GM12878 (cell line): ENCODE results near the gene CENPO. TPM values are rescaled to one million over a fixed set of nuclear protein-coding genes. Genes with fewer than 3 reads are reported as not detected.

Experiments
- CREB1 ChIP-seq: IDR thresholded peaks from 2 replicates; pipeline ENCODE4 v1.6.1; 2012; ENCODE audit warnings: low read depth, mild to moderate bottlenecking, inconsistent platforms
- ESRRA ChIP-seq: IDR thresholded peaks from 2 replicates; pipeline ENCODE4 v1.6.1; 2012; ENCODE audit warnings: mild to moderate bottlenecking, low read length, improper control_type of control experiment
- FOS ChIP-seq: IDR thresholded peaks from 3 replicates; pipeline ENCODE4 v1.6.1; 2011; ENCODE audit warnings: borderline replicate concordance; ENCODE audit not compliant: insufficient read length; ENCODE audit errors: extremely low read depth
- GABPA ChIP-seq: IDR thresholded peaks from 2 replicates; pipeline ENCODE4 v1.6.1; 2014; ENCODE audit warnings: antibody characterized with exemption, low read depth, mild to moderate bottlenecking, inconsistent platforms
- MTA2 ChIP-seq: fragments of 450-650 bp; IDR thresholded peaks from 2 replicates; pipeline ENCODE4 v1.6.1; 2016; ENCODE audit warnings: low read depth, mild to moderate bottlenecking, moderate library complexity
- NBN ChIP-seq: fragments of 450-650 bp; IDR thresholded peaks from 2 replicates; pipeline ENCODE4 v1.6.1; 2016
- SMAD5 ChIP-seq: IDR thresholded peaks from 2 replicates; pipeline ENCODE4 v1.6.1; 2016; ENCODE audit warnings: antibody characterized with exemption, low read depth
- SMC3 ChIP-seq: IDR thresholded peaks from 2 replicates; pipeline ENCODE4 v1.6.1; 2011; ENCODE audit warnings: low read length, improper control_type of control experiment, borderline replicate concordance
- SREBF1 ChIP-seq: IDR thresholded peaks from 2 replicates; pipeline ENCODE4 v1.6.1; 2012; ENCODE audit warnings: mild to moderate bottlenecking, low read length
- SUPT20H ChIP-seq: IDR thresholded peaks from 2 replicates; pipeline ENCODE4 v1.6.1; 2011; ENCODE audit warnings: low read depth, mild to moderate bottlenecking, low read length, moderate library complexity, borderline replicate concordance; ENCODE audit not compliant: control insufficient read depth
- ZNF217 ChIP-seq: fragments of 450-650 bp; IDR thresholded peaks from 2 replicates; pipeline ENCODE4 v1.6.1; 2017; ENCODE audit warnings: antibody characterized with exemption, mild to moderate bottlenecking
- polyA plus RNA-seq, 11 experiments: library from polyadenylated mRNA; depleted of rRNA in 4 of 11; unstranded in 6 of 11; stranded (reverse) in 5 of 11; fragments of >200 nt; fragmentation: Nextera tagmentation in 4 of 11; fragmentation: Illumina TruSeq in 1 of 11; extraction: Ambion mirVana in 4 of 11; extraction: Trizol in 1 of 11; gene quantifications; 1 replicate in 1 of 11; 2 replicates in 10 of 11; pipeline versions ENCODE4 v1.2.1 to v1.2.3, GENCODE V29; 2011 to 2016; ENCODE audit warnings: inconsistent platforms in 2 of 11, missing spikeins in 2 of 11, low read depth in 1 of 11
- total RNA-seq, 4 experiments: library from RNA; depleted of rRNA in 3 of 4; stranded (reverse); fragments of >200 nt in 3 of 4; fragmentation: Illumina TruSeq in 1 of 4; extraction: Trizol in 1 of 4; gene quantifications; 2 replicates each; pipeline versions ENCODE4 v1.2.1 to v1.2.3, GENCODE V29; 2013 to 2021
- TF ChIP-seq, protein P1 (sequence below): fragments of 450-650 bp; formaldehyde crosslinking; IDR thresholded peaks from 2 replicates; pipeline ENCODE4 v1.5.0; 2022; ENCODE audit warnings: mild to moderate bottlenecking, missing genetic modification characterization
- TF ChIP-seq, protein P2 (sequence below): fragments of 450-650 bp; IDR thresholded peaks from 2 replicates; pipeline ENCODE4 v1.6.1; 2017; ENCODE audit warnings: mild to moderate bottlenecking
- TF ChIP-seq, protein P3 (sequence below): fragments of 450-650 bp; IDR thresholded peaks from 2 replicates; pipeline ENCODE4 v1.6.1; 2017; ENCODE audit warnings: mild to moderate bottlenecking, moderate library complexity
- TF ChIP-seq, protein P4 (sequence below): fragments of 450-650 bp; formaldehyde crosslinking; IDR thresholded peaks from 2 replicates; pipeline ENCODE4 v1.4.0; 2022; ENCODE audit warnings: mild to moderate bottlenecking, moderate library complexity
- TF ChIP-seq, protein P5 (sequence below): IDR thresholded peaks from 2 replicates; pipeline ENCODE4 v1.6.1; 2011; ENCODE audit warnings: low read depth, low read length, improper control_type of control experiment, borderline replicate concordance

Gene CENPO
- total and polyA plus RNA-seq, 10 of the 15 experiments (the other 5 are each of a cell fraction or from before 2014, with no cell fraction given), result 18.7 to 37.0 (median 31.4) TPM

DNA sequence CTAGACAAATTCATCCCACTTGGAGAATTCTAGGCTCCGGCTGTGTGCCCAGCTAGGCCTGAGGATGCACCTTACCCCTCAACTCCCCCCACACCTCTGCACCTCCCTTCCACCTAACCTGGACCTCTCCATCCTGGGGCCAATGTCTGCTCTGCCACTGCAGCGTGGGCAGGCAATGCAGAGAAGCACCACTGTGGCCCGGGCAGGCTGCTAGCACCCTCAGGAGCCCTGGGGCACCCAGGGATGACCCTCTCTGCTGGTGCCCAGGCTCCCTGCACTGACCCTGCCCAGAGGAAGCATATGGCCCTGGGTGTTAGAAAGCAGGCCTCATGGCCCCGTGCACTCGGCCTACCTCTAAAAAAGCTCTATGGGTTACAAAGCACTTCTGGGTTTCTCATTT, 77.2 kb downstream of the CENPO start (continued):
- TF ChIP-seq ZNF217, result no peak
- TF ChIP-seq, protein P1, sequence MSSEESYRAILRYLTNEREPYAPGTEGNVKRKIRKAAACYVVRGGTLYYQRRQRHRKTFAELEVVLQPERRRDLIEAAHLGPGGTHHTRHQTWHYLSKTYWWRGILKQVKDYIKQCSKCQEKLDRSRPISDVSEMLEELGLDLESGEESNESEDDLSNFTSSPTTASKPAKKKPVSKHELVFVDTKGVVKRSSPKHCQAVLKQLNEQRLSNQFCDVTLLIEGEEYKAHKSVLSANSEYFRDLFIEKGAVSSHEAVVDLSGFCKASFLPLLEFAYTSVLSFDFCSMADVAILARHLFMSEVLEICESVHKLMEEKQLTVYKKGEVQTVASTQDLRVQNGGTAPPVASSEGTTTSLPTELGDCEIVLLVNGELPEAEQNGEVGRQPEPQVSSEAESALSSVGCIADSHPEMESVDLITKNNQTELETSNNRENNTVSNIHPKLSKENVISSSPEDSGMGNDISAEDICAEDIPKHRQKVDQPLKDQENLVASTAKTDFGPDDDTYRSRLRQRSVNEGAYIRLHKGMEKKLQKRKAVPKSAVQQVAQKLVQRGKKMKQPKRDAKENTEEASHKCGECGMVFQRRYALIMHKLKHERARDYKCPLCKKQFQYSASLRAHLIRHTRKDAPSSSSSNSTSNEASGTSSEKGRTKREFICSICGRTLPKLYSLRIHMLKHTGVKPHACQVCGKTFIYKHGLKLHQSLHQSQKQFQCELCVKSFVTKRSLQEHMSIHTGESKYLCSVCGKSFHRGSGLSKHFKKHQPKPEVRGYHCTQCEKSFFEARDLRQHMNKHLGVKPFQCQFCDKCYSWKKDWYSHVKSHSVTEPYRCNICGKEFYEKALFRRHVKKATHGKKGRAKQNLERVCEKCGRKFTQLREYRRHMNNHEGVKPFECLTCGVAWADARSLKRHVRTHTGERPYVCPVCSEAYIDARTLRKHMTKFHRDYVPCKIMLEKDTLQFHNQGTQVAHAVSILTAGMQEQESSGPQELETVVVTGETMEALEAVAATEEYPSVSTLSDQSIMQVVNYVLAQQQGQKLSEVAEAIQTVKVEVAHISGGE (CRISPR knock-in tag), result no peak
- no peak for TF ChIP-seq SMC3
- TF ChIP-seq SMAD5, result no peak
- TF ChIP-seq, protein P2, sequence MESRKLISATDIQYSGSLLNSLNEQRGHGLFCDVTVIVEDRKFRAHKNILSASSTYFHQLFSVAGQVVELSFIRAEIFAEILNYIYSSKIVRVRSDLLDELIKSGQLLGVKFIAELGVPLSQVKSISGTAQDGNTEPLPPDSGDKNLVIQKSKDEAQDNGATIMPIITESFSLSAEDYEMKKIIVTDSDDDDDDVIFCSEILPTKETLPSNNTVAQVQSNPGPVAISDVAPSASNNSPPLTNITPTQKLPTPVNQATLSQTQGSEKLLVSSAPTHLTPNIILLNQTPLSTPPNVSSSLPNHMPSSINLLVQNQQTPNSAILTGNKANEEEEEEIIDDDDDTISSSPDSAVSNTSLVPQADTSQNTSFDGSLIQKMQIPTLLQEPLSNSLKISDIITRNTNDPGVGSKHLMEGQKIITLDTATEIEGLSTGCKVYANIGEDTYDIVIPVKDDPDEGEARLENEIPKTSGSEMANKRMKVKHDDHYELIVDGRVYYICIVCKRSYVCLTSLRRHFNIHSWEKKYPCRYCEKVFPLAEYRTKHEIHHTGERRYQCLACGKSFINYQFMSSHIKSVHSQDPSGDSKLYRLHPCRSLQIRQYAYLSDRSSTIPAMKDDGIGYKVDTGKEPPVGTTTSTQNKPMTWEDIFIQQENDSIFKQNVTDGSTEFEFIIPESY, result no peak
- TF ChIP-seq NBN, result no peak
- TF ChIP-seq CREB1, result no peak
- TF ChIP-seq MTA2, result no peak
- TF ChIP-seq, protein P3, sequence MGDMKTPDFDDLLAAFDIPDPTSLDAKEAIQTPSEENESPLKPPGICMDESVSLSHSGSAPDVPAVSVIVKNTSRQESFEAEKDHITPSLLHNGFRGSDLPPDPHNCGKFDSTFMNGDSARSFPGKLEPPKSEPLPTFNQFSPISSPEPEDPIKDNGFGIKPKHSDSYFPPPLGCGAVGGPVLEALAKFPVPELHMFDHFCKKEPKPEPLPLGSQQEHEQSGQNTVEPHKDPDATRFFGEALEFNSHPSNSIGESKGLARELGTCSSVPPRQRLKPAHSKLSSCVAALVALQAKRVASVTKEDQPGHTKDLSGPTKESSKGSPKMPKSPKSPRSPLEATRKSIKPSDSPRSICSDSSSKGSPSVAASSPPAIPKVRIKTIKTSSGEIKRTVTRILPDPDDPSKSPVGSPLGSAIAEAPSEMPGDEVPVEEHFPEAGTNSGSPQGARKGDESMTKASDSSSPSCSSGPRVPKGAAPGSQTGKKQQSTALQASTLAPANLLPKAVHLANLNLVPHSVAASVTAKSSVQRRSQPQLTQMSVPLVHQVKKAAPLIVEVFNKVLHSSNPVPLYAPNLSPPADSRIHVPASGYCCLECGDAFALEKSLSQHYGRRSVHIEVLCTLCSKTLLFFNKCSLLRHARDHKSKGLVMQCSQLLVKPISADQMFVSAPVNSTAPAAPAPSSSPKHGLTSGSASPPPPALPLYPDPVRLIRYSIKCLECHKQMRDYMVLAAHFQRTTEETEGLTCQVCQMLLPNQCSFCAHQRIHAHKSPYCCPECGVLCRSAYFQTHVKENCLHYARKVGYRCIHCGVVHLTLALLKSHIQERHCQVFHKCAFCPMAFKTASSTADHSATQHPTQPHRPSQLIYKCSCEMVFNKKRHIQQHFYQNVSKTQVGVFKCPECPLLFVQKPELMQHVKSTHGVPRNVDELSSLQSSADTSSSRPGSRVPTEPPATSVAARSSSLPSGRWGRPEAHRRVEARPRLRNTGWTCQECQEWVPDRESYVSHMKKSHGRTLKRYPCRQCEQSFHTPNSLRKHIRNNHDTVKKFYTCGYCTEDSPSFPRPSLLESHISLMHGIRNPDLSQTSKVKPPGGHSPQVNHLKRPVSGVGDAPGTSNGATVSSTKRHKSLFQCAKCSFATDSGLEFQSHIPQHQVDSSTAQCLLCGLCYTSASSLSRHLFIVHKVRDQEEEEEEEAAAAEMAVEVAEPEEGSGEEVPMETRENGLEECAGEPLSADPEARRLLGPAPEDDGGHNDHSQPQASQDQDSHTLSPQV, result no peak
- TF ChIP-seq FOS, result no peak
- TF ChIP-seq, protein P4, sequence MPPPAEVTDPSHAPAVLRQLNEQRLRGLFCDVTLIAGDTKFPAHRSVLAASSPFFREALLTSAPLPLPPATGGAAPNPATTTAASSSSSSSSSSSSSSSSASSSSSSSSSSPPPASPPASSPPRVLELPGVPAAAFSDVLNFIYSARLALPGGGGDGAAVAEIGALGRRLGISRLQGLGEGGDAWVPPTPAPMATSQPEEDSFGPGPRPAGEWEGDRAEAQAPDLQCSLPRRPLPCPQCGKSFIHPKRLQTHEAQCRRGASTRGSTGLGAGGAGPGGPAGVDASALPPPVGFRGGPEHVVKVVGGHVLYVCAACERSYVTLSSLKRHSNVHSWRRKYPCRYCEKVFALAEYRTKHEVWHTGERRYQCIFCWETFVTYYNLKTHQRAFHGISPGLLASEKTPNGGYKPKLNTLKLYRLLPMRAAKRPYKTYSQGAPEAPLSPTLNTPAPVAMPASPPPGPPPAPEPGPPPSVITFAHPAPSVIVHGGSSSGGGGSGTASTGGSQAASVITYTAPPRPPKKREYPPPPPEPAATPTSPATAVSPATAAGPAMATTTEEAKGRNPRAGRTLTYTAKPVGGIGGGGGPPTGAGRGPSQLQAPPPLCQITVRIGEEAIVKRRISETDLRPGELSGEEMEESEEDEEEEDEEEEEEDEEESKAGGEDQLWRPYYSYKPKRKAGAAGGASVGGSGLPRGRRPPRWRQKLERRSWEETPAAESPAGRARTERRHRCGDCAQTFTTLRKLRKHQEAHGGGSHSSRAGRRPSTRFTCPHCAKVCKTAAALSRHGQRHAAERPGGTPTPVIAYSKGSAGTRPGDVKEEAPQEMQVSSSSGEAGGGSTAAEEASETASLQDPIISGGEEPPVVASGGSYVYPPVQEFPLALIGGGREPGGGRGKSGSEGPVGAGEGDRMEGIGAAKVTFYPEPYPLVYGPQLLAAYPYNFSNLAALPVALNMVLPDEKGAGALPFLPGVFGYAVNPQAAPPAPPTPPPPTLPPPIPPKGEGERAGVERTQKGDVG, result no peak
- TF ChIP-seq, protein P5, sequence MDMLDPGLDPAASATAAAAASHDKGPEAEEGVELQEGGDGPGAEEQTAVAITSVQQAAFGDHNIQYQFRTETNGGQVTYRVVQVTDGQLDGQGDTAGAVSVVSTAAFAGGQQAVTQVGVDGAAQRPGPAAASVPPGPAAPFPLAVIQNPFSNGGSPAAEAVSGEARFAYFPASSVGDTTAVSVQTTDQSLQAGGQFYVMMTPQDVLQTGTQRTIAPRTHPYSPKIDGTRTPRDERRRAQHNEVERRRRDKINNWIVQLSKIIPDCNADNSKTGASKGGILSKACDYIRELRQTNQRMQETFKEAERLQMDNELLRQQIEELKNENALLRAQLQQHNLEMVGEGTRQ, result no peak
- TF ChIP-seq GABPA, result no peak
- no peak for TF ChIP-seq SREBF1
- TF ChIP-seq ESRRA, result no peak
- TF ChIP-seq SUPT20H, result no peak
